KMS-11 (cell line): ENCODE results near the gene CLDN6.

Experiments used
- H2AFZ ChIP-seq: fragments of 200-600 bp; sonication (generic); 2 replicates; pipeline ENCODE4 v1.6.1; 2016; ENCODE audit warnings: antibody characterized with exemption, mixed run types, low read depth
- H3K27ac ChIP-seq: fragments of 200-600 bp; sonication (generic); 2 replicates; pipeline ENCODE4 v1.6.1; 2016; ENCODE audit warnings: mild to moderate bottlenecking, mixed run types
- H3K27me3 ChIP-seq: fragments of 200-600 bp; sonication (generic); 2 replicates; pipeline ENCODE4 v1.6.1; 2017; ENCODE audit warnings: mild to moderate bottlenecking, low read depth, mixed run types, moderate library complexity; ENCODE audit not compliant: insufficient read depth
- H3K36me3 ChIP-seq: fragments of 200-600 bp; sonication (generic); 2 replicates; pipeline ENCODE4 v1.6.1; 2017; ENCODE audit warnings: mild to moderate bottlenecking, mixed run types; ENCODE audit not compliant: insufficient read depth
- H3K4me1 ChIP-seq: fragments of 200-600 bp; sonication (generic); 2 replicates; pipeline ENCODE4 v1.6.1; 2016; ENCODE audit warnings: mild to moderate bottlenecking, low read depth, mixed run types; ENCODE audit not compliant: poor library complexity, severe bottlenecking
- H3K4me2 ChIP-seq: fragments of 200-600 bp; sonication (generic); 2 replicates; pipeline ENCODE4 v1.7.0; 2016; ENCODE audit warnings: mild to moderate bottlenecking, mixed run types
- H3K4me3 ChIP-seq: fragments of 200-600 bp; sonication (generic); IDR thresholded peaks from 2 replicates; pipeline ENCODE4 v1.6.1; 2017; ENCODE audit warnings: low read depth, low read length, mixed read lengths; ENCODE audit not compliant: insufficient read depth
- H3K79me2 ChIP-seq: fragments of 200-600 bp; sonication (generic); 2 replicates; pipeline ENCODE4 v1.6.1; 2016; ENCODE audit warnings: low read depth, mixed run types; ENCODE audit not compliant: insufficient read depth
- H3K9ac ChIP-seq: fragments of 200-600 bp; sonication (generic); 2 replicates; pipeline ENCODE4 v1.6.1; 2016; ENCODE audit warnings: mild to moderate bottlenecking, mixed run types
- H4K20me1 ChIP-seq: fragments of 200-600 bp; sonication (generic); 2 replicates; pipeline ENCODE4 v1.6.1; 2016; ENCODE audit warnings: mild to moderate bottlenecking, mixed run types; ENCODE audit not compliant: insufficient read depth
- CTCF ChIP-seq: fragments of 200-600 bp; sonication (generic); conservative IDR thresholded peaks from 2 replicates; pipeline ENCODE4 v1.6.1; 2017; ENCODE audit warnings: low read depth, mild to moderate bottlenecking, antibody characterized with exemption, low read length, moderate library complexity, mixed read lengths

Gene CLDN6

GRCh38 chr16:3023415-3023668 lies 5.4 kb upstream of the CLDN6 start:
- Histone ChIP-seq H3K9ac (peak overlapping the region; percentile 94; the same call in 1 of the 2 replicates), H3K79me2 (no peaks in the 10 kb centered on the region), H3K4me1 (peaks cover 52% of the 10 kb centered on the region), H3K36me3 (no peaks in the 10 kb centered on the region), H3K4me3 (no peak overlapping the region), H3K4me2 (peak overlapping the region; percentile 79), H4K20me1 (no peaks in the 10 kb centered on the region), H2AFZ (peak overlapping the region; percentile 56), H3K27ac (no peak overlapping the region), H3K27me3 (peaks cover 6% of the 10 kb centered on the region; the same call in 1 of the 2 replicates)
- no peak for TF ChIP-seq CTCF

DNA sequence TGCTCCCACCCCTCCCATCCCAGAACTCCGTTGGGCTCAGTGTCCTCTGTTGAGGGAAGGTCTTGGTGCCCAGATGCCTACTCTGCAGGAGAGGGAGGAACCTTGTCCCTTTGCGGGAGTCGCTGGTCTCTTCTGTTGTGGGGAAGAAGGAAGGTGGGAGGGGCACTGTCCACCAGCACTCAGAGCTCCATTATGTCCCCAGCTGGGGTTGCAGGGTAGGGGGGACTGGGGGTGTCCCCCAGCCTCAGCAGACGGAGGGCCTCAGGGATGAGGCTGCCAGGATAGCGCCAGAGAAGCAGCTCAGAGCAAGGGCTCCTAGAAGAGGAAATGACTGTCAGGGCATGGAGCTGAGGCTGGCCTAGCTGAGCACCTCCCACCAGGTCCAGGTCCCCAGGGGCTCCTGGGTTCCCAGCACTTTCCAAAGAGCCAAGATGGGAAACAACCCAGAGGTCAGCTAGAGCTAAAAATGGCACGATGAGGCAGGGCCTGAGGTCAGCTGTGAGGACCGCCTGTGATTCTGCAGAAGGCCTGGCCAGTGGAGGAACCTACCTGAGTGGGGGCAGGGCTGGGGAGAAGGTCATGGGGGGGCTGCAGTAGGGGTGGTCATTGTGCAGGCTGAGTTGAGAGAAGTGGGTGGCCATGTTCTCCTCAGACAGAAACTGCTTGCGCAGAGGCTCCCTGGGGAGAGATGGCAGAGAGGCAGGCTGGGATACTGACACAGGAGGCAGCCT lies 4.9 kb upstream of the CLDN6 start:
- TF ChIP-seq CTCF: no peak
- Histone ChIP-seq H2AFZ (no peak overlapping the region), H3K79me2 (no peaks in the 10 kb centered on the region), H3K27ac (no peak overlapping the region), H3K27me3 (peaks cover 6% of the 10 kb centered on the region; the same call in 1 of the 2 replicates), H3K4me2 (peak overlapping the region; percentile 79), H3K36me3 (no peaks in the 10 kb centered on the region), H3K4me3 (no peak overlapping the region), H3K9ac (no peak overlapping the region), H4K20me1 (no peaks in the 10 kb centered on the region), H3K4me1 (peaks cover 51% of the 10 kb centered on the region)

DNA sequence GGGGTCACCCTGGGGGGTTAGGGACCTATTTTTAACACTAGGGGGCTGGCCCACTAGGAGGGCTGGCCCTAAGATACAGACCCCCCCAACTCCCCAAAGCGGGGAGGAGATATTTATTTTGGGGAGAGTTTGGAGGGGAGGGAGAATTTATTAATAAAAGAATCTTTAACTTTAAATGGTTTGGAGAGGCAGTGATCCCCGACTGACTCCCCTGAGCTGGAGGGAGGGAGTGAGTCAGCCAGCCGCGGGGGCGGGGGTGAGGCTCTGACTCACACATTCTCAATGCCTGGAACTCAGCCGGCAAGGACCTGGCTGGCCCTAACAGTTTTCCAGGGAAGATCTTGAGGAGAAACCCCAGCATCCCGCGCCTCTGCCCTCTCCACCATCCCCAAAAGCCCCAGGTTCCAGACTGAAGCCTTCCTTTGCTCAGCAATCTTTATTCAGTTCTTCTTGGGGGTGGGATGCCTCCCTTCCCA lies 4.3 kb upstream of the CLDN6 start:
- H3K4me3 ChIP-seq: no peak overlapping the region
- peaks cover 6% of the 10 kb centered on the region; the same call in 1 of the 2 replicates for H3K27me3 ChIP-seq
- H3K4me2 ChIP-seq: peak overlapping the region; percentile 99
- H3K36me3 ChIP-seq: no peaks in the 10 kb centered on the region
- peaks cover 45% of the 10 kb centered on the region for H3K4me1 ChIP-seq
- no peak overlapping the region for H3K27ac ChIP-seq
- H4K20me1 ChIP-seq: no peaks in the 10 kb centered on the region
- no peak overlapping the region for H2AFZ ChIP-seq
- no peak for TF ChIP-seq CTCF
- H3K79me2 ChIP-seq: no peaks in the 10 kb centered on the region
- no peak overlapping the region for H3K9ac ChIP-seq

DNA sequence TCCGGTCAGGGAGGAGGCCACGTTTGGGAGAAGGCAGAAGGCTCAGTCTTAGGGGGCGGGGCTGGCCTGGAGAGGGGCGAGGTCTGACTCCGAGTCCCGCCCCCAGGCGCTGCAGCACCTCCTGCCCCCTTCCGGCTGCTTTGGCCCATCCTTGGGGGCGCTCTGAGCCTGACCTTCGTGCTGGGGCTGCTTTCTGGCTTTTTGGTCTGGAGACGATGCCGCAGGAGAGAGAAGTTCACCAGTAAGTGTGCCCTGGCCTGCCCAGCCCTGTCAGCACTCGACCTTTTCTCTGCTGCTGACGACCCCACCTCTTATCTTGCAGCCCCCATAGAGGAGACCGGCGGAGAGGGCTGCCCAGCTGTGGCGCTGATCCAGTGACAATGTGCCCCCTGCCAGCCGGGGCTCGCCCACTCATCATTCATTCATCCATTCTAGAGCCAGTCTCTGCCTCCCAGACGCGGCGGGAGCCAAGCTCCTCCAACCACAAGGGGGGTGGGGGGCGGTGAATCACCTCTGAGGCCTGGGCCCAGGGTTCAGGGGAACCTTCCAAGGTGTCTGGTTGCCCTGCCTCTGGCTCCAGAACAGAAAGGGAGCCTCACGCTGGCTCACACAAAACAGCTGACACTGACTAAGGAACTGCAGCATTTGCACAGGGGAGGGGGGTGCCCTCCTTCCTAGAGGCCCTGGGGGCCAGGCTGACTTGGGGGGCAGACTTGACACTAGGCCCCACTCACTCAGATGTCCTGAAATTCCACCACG lies 3.6 kb upstream of the CLDN6 start:
- Histone ChIP-seq H3K36me3 (no peaks in the 10 kb centered on the region), H3K4me3 (no peak overlapping the region), H3K79me2 (no peaks in the 10 kb centered on the region), H3K9ac (no peak overlapping the region), H3K4me1 (peaks cover 44% of the 10 kb centered on the region), H3K27ac (no peak overlapping the region), H3K27me3 (peaks cover 6% of the 10 kb centered on the region; the same call in 1 of the 2 replicates), H2AFZ (peak overlapping the region; percentile 98; the same call in 1 of the 2 replicates), H3K4me2 (peak overlapping the region; percentile 99), H4K20me1 (no peaks in the 10 kb centered on the region)
- 0 out of 2 replicates have a peak, but pooled peaks have one; percentile 18 for TF ChIP-seq CTCF
